UCSD-AML1 (cell line): Measurements from ENCODE around the gene FGF3.

Source experiments
- DNase-seq: peaks from one replicate; lab custom pipeline; 2025; ENCODE audit not compliant: unreplicated experiment; lab: John Stamatoyannopoulos, UW

Gene FGF3

DNA sequence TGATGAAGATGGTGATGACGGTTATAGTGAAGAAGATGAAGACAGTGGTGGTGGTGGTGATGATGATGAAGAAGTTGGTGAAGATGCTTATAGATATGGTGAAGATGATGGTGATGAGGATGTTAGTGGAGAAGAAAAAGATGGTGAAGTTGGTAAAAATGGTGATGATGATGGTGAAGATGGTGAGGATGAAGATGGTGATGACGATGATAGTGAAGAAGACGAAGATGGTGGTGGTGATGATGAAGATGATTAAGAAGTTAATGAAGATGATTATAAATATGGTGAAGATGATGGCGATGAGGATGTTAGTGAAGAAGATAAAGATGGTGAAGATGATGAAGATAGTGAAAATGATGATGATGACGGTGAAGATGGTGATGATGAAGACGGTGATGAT is 25.2 kb upstream of the FGF3 start:
- DNase-seq = no peak

- no peak for DNase-seq
These were observed 24.3 kb upstream of the FGF3 start for GRCh38 chr11:69843529-69843921.

DNA sequence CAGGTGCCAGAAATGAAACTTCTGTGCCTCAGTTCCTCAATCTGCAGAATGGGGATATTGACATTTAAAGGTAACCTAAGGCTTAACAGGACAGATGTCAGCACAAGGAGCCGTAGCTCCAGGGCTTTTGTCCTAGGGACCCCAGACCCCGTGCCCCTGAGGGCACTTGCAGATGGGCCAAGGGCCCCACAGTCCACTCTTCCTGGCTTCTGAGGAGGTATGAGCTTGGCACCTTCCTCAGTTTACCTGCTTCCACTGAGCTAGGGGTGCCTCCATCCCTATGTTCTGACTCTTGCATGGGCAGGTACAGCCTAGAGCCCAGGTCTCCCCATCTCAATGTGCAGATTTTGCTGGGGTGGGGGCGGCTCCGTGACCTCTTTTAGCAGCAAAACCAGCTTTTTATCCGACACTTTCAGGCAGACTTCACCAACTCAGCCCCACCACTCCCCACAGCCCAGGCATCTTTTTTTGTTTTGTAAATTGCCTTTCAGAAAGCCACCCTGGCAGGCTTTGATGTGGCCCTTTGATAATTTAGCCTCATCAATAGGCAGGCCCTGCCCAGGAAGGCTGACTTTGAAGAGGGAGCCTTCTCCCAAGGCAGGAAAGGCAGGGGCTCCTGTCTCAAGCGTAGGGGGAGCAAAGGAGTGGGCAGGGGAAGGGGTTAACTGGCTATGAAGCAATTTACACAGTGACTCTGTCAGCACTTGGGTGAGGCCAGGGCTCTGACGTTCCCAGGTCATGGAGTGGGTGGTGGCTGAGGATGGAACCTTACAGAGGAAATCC is 23.7 kb upstream of the FGF3 start:
- DNase-seq = no peak

DNA sequence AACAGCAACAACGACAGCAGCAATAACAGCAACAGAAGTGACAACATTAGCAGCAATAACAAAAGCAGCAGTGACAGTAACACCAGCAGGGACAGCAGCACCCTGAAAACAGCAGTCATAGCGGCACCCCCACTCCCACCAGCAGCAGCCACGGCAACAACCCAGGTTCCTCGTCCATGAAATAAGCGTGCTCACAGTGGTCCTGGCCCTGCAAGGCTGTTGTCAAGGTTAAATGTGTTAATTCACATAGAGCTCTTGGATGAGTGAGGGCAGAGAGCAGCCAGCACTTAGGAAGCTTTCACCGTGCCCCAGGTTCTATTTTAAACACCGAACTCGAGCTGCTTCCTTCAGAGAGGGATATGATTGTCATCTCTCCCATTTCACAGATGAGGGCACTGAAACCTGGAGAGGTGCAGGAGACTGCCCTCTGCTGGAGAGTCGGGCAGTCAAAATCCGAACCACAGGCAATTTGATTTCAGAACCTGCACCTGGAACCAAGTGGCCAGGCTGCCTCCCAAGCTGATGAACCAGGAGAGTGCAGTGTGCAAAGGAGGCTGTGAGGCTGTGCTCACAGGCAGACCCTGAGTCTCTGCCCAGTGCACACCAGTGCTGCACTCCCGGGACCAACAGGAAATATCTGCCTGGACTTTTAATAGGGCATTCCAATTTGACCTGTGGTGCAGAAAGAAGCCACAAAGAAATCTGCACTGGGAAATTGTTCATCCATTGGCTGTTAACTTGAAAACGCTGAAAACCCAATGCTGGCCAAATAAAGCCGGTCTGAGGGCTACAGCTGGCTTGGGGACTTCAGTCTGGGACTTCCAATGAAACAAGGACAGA is 22.9 kb upstream of the FGF3 start:
- DNase-seq = no peak

DNA sequence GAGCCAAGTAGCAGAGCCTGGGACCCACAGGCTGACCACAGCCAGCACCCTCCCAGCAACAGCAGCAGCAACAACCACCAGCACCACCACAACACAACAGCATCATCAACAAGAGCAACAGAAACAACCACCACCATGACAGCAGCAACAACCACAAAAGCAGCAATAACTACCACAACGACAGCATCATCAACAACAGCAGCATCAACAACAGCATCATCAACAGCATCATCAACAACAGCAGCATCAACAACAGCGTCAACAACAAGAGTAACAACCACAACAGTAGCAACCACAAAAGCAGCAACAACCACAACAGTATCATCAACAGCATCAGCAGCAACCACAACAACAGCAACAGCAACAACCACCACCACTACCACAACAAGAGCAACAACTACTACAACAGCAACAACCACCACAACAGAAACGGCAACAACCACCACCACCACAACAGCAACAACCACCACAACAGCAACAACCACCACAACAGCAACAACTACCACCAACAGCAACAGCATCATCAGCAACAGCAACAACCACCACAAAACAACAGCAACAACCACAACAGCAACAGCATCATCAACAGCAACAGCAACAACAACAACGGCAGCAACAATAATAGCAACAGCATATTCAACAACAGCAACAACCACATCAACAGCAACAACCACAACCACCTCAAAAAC is 22.1 kb upstream of the FGF3 start:
- no peak for DNase-seq

DNA sequence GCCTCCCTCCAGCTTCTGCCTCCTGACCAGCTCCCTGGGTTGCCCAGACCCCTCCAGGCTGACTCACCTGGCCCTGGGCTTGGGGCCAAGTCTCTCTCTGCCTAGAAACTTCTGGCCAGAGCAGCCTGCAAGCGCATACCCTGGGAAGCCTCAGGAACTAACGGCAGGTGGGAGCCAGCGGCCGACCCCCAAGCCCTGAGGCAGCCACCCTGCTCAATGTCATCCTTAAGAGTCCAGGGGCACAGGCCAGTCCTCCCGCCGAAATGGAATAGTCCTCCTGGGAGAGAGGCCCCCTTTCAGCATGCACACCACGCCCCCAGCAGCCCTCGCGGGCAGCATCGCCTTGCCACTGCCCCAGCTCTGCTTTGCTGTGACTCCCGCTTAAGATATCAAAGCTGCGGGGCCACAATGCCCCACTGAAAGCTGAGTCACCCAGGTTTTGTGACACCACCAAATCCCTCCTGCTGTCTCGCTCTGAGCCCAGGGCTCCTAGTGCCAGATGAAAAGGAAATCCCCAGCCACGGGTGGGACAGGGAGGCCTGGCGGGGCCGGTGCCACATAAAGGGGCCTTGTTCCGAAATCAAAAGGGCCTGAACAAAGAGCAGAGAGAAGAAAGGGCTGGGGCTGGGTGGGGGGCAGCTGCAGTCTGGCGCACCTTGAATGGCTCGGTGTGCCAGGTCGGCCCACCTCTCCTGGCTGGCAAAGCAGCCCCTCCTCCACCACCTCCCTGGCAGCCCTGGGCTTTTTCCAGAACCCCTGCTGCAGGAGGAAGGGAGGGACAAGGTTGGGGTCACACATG is 21.4 kb upstream of the FGF3 start:
- DNase-seq = no peak

- no peak for DNase-seq
These were observed 20.3 kb upstream of the FGF3 start for GRCh38 chr11:69839516-69839915.

DNA sequence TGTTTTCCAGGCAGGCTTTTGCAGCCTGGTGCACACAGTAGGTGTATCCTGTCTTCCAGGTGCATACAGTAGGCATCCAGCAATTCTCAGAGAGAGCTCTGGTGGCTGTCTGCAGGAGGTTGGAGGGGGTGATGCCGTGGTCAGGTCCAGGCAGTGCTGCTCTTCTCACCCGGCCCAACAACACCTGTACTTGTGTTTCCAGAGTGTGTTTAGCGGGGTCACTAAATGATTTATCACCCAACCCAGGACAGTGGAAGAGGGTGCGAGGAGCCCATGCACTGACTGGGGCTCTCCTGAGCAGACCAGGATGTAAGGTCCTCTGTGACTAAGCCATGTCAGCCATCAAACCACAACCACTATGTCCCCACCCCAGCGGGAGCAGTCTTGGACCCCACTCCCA is 18.6 kb upstream of the FGF3 start:
- DNase-seq = no peak

DNA sequence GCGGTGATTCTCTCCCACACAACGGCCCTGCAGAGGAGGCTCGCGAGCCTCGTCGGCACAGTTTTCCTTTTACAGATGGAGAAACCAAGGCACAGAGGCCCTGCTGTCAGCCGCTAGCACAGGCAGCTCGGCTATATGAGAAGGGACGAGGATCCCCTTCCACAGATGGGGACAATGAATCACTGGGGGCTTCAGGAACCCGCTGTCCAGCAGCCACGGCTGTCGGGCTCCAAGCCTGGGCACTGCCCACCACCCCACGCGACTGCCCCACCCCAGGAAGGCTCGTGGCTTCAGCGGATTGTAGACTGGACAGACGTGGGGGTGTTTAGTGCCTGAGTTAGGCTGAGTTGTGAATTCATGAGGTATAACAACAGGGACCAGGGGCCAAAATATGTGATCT is 17.2 kb upstream of the FGF3 start:
- DNase-seq = no peak

DNA sequence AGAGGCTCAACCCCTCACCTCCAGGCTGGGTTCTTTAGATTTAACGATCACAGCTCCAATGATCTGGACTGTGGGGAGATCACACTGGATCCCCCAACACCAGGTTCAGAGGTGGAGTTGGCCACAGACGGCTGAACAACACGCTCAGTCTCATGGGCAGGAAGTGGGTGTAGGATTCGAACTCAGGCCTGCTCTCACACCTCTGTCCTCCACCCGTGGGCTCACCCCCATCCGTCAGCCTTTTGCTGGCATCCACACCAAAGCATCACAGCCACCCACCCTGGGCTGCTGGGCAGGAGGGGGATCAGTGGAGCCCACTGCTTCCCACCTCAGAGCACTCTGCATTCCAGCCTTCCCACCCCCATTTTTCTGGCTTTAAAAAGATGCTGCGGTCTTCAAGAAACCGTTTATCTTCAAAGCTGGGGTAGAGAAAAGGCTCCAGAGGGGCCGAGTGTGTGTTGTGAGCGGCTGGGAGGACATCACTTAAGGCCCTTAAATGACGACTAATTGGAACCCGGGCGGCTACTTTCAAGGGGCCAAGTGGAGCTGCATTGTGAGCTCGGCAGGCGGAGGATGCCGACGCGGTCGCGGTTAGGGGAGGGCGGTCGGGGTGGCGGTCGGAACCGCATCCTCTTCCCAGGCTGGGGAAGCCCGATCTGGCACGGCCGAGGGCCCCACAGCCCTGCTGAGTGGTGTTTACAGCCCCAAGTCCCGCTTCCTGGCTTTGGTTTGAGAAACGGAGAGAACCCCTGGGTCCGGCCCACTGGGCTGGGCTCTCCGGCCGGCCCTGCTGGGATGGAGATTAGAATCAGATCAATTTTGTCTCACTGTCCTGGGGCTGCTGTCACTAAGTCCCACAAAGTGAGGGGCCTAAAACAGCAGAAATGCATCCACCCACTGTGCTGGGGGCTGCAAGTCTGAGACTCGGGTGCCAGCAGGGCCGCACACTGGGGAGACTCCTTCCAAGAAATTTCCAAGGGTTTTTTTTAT is 15.9 kb upstream of the FGF3 start:
- peak; percentile 28 for DNase-seq

DNA sequence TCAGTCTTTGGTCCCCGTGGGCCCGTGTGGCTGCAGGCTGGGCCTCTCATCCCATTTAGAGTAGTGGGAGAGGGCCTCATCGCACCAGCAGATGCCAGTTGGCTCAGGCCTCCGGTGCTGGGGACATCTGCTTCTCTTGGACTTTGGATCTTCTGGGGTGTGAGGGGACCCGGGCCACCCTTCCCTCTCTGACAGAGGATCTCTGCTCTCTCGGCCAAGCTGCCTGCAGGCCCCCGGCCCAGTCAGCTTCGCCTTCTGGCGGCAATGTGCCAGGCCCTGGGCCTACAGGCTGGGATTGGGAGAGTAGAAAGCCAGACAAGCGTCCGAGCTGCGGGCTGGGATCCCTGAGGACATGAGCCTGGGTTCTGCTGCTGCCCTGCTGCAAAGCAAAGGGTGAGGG is 15.0 kb upstream of the FGF3 start:
- no peak for DNase-seq

DNA sequence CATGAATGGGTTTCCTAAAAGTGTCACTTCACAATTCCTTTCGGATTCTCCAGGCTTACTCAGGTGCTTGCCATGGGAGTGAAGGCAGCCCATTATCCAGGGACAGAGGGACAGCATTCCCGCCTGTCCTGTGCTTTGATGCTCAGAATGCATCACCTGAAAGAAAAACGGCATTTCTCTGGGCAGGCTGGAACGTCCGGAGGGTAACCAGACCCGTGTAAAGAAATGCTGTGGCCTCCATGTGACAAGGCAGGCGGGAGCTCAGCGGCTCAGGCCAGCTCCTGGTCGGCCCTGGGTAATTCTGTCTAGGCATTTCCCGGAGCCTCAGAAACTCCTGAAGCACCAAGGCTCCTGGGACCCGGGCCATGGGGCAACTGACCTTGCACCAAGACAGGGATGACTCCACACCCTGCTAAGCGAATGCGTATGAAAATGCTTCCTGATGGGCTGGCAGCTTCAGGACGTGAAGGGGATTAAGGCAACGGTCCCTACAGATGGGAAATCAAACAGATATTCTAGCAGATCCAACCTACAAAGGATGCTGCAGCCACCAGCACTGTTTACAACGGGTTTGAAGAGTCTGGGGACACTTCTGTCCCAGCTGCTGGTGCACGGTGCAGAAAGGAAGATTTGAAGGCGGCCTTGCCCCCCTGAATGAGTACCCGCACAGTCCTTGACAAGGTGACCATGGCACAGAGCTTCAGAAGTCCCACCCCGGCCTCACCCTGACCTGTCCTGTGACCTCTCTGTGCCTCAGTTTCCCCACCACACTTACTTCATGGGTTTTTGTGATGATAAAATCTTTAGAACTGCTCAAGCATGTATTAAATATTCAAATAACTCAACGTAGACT is 13.6 kb upstream of the FGF3 start:
- no peak for DNase-seq

GRCh38 chr11:69831985-69832384 is 12.8 kb upstream of the FGF3 start:
- DNase-seq = no peak

DNA sequence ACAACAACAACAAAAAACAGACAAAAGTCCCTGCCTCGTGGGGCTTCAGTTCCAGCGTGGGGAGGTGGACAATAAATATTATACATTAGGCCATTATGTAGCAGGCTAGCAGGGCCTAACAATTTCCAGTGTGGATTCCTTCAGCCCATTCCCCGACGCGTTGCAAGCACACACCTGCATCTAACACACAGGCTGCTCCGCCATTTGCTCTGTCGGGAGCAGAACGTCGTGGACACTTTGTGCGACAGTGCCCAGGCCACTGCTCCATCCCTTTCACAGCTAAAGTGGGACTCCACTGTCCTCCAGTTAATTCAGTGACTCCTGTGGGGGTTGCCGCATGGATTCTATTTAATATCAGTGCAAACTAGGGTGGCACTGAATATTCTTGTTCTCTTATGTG is 10.9 kb upstream of the FGF3 start:
- no peak for DNase-seq

- no peak for DNase-seq
These were observed 9.7 kb upstream of the FGF3 start for GRCh38 chr11:69828971-69829344.

GRCh38 chr11:69828276-69828970 is 9.2 kb upstream of the FGF3 start:
- no peak for DNase-seq

DNA sequence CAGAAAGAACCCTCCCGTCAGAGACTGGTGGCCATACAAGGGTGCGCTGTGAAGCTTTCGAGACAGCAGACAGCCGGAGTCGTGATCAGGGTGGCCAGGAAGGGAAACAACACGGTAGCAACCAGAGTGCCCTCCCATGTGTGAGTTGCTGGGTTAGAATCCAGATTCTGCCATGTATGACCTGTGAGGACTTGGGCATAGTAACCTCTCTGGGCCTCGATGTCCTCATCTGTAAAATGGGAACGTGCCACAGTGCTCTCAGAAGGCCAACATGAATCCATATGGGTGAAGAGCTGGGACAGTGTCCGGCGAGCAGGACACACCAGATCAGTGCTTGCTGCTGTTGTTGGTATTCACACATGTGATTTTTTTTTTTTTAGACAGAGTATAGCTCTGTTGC is 7.6 kb upstream of the FGF3 start:
- DNase-seq = no peak

DNA sequence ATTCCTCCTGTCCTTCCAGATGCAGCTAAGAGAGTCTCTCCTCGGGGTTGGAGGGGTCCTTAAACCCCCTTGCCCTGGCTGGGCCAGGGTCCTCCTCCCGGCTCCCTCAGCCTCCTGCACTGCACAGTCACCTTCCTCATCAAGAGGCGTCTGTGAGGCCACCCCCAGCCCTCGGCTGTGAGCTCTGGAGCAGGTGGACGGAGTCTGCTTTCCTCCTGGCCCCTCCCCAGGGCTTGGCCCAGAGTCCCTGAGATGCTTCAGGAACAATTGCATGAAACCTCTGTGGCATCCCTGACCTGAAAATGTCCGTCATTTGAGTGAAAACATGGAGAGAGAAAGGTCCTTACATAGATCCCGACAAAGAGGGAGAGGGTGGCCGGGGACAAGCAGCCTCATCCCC is 6.7 kb upstream of the FGF3 start:
- DNase-seq = no peak
